C4-2B (cell line): ENCODE measurements around the gene UBAP1.
"Not testable (repeated sequence)": the region's sequence is repeated elsewhere in the genome, so short reads cannot be mapped to it uniquely, and the experiment has no call there.

ENCODE experiments used
- ZFX ChIP-seq: fragments of 450-650 bp; IDR thresholded peaks from 2 replicates; pipeline ENCODE4 v1.6.1; 2017
- TF ChIP-seq, protein P1 (sequence below): fragments of 450-650 bp; conservative IDR thresholded peaks from 2 replicates; pipeline ENCODE4 v1.5.1; 2017; ENCODE audit warnings: mild to moderate bottlenecking

- TF ChIP-seq, protein P1, sequence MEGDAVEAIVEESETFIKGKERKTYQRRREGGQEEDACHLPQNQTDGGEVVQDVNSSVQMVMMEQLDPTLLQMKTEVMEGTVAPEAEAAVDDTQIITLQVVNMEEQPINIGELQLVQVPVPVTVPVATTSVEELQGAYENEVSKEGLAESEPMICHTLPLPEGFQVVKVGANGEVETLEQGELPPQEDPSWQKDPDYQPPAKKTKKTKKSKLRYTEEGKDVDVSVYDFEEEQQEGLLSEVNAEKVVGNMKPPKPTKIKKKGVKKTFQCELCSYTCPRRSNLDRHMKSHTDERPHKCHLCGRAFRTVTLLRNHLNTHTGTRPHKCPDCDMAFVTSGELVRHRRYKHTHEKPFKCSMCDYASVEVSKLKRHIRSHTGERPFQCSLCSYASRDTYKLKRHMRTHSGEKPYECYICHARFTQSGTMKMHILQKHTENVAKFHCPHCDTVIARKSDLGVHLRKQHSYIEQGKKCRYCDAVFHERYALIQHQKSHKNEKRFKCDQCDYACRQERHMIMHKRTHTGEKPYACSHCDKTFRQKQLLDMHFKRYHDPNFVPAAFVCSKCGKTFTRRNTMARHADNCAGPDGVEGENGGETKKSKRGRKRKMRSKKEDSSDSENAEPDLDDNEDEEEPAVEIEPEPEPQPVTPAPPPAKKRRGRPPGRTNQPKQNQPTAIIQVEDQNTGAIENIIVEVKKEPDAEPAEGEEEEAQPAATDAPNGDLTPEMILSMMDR, result not testable (repeated sequence)
- TF ChIP-seq ZFX, result not testable (repeated sequence)
Observed at GRCh38 chr9:34214354-34215000, 35.6 kb downstream of the UBAP1 start.
